ENCODE results near the gene TCAP.

Gene TCAP

GRCh38 chr17:39628655-39629493 is 36.3 kb upstream of the TCAP start:
- DNase-seq (ENCODE audit: insufficient read length, low spot score): no peak
- no peak for FAIRE-seq

GRCh38 chr17:39629494-39629880 is 35.7 kb upstream of the TCAP start:
- no peak for FAIRE-seq
- DNase-seq (ENCODE audit: insufficient read length, low spot score): no peak

GRCh38 chr17:39629898-39630297 is 35.3 kb upstream of the TCAP start:
- no peak for DNase-seq (ENCODE audit: insufficient read length, low spot score)
- no peak for FAIRE-seq

GRCh38 chr17:39631403-39631802 is 33.7 kb upstream of the TCAP start:
- no peak for DNase-seq (ENCODE audit: insufficient read length, low spot score)

GRCh38 chr17:39632153-39632941 is 32.8 kb upstream of the TCAP start:
- no peak for FAIRE-seq
- no peak for DNase-seq (ENCODE audit: insufficient read length, low spot score)

More at GRCh38 chr17:39631403-39631802, 33.7 kb upstream of the TCAP start:
- no peak for FAIRE-seq

- FAIRE-seq: no peak
- no peak for DNase-seq (ENCODE audit: insufficient read length, low spot score)
Measured at GRCh38 chr17:39633570-39634183, 31.5 kb upstream of the TCAP start.

- DNase-seq (ENCODE audit: insufficient read length, low spot score) (no peak), FAIRE-seq (peak; percentile 67)
Measured at GRCh38 chr17:39634384-39634871, 30.7 kb upstream of the TCAP start.

- FAIRE-seq: no peak
- DNase-seq (ENCODE audit: insufficient read length, low spot score): no peak
Measured at GRCh38 chr17:39635614-39636176, 29.5 kb upstream of the TCAP start.

GRCh38 chr17:39636587-39636926 is 28.6 kb upstream of the TCAP start:
- DNase-seq (ENCODE audit: insufficient read length, low spot score) (no peak), FAIRE-seq (peak; percentile 68)

- FAIRE-seq (peak; percentile 95), DNase-seq (ENCODE audit: insufficient read length, low spot score) (peak; percentile 95)
Measured at GRCh38 chr17:39636927-39637736, 28.0 kb upstream of the TCAP start, which contains the start of gene STARD3. Gene STARD3 (plus strand): TSS chr17:39637144. CDS start chr17:39653532, 16,388 bp downstream.

- FAIRE-seq: no peak
- DNase-seq (ENCODE audit: insufficient read length, low spot score): no peak
Measured at GRCh38 chr17:39638317-39638716, 26.8 kb upstream of the TCAP start.

GRCh38 chr17:39639043-39639442 is 26.1 kb upstream of the TCAP start:
- DNase-seq (ENCODE audit: insufficient read length, low spot score) (no peak), FAIRE-seq (no peak)

GRCh38 chr17:39639566-39640458 is 25.3 kb upstream of the TCAP start:
- FAIRE-seq (no peak), DNase-seq (ENCODE audit: insufficient read length, low spot score) (no peak)

- no peak for FAIRE-seq
- no peak for DNase-seq (ENCODE audit: insufficient read length, low spot score)
Measured at GRCh38 chr17:39640591-39641031, 24.5 kb upstream of the TCAP start.

- FAIRE-seq (no peak), DNase-seq (ENCODE audit: insufficient read length, low spot score) (no peak)
Measured at GRCh38 chr17:39641097-39641496, 24.1 kb upstream of the TCAP start.

- DNase-seq (ENCODE audit: insufficient read length, low spot score): no peak
- FAIRE-seq: no peak
Measured at GRCh38 chr17:39641883-39642282, 23.3 kb upstream of the TCAP start.

- FAIRE-seq: no peak
- no peak for DNase-seq (ENCODE audit: insufficient read length, low spot score)
Measured at GRCh38 chr17:39642291-39643074, 22.7 kb upstream of the TCAP start.

GRCh38 chr17:39643271-39643670 is 21.9 kb upstream of the TCAP start:
- no peak for FAIRE-seq

More at GRCh38 chr17:39643271-39643670, 21.9 kb upstream of the TCAP start:
- DNase-seq (ENCODE audit: insufficient read length, low spot score): no peak

All from GM19239 (cell line).